ENCODE results near the gene VAMP2.

The VAMP2 gene, protein sequence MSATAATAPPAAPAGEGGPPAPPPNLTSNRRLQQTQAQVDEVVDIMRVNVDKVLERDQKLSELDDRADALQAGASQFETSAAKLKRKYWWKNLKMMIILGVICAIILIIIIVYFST

DNA sequence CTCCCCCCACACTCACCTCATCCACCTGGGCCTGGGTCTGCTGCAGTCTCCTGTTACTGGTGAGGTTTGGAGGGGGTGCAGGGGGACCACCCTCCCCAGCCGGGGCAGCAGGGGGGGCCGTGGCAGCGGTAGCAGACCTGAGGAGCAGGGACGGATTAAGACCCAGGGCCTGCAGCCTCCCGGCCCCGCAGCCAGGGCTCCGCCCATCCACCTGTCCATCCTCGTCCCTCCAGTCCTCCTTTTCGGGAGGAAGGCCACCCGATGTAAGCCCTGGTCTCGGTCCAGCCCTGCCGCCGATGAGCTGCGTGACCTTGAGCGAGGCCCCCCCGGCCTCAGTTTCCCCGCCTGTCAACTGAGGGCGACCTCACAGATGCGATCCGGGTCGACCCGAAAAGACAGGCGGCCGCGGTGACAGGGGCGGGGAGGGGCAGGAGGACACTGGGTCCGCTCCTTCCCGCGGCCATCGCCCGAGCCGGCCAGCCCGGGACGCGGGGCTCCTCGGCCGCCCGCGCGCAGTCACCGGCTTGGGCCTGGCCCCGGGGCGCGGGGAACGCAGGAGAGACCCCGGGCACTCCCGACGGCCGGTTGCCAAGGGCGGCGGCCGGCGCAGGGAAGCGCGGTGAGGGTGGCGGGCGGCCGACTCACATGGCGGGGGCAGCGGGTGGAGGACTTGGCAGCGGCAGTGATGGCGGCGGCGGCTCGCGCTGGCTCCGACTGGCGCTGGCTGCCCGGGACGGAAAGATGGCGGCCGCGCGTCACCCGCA, at the start of gene VAMP2:
Gene VAMP2 (minus strand): TSS at position 716 of the 764 bp plus-strand sequence. CDS start 69 bp downstream, at position 647.
- DNase-seq (ENCODE audit: low read depth), result peak; percentile 72

DNA sequence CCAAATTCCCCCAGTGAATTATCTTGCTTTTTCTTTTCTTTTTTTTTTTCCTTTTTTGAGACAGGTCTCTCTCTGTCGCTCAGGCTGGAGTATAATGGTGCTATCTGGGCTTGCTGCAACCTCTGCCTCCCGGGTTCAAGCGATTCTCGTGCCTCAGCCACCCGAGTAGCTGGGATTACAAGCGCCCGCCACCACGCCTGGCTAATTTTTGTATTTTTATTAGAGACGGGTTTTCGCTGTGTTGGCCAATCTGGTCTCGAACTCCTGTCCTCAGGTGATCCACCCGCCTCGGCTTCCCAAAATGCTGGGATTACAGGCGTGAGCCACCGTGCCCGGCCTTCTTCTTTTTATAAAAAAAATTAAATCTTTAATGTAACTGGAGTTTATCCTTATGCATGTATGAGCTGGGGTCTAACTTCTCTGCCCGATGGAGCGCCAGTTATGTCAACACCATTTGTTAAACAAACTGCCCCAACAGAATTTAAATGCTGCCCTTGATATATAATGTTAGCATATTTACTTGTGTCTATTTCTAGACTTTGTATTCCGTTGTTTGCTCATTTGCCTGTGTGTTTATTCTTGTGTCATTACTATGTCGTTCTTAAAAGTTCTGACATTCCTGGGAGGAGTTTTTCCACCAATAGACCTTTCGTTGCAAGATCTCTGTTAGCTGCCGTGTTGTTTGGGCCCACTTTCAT, 48.2 kb upstream of the VAMP2 start:
- DNase-seq (ENCODE audit: low read depth), result no peak

DNA sequence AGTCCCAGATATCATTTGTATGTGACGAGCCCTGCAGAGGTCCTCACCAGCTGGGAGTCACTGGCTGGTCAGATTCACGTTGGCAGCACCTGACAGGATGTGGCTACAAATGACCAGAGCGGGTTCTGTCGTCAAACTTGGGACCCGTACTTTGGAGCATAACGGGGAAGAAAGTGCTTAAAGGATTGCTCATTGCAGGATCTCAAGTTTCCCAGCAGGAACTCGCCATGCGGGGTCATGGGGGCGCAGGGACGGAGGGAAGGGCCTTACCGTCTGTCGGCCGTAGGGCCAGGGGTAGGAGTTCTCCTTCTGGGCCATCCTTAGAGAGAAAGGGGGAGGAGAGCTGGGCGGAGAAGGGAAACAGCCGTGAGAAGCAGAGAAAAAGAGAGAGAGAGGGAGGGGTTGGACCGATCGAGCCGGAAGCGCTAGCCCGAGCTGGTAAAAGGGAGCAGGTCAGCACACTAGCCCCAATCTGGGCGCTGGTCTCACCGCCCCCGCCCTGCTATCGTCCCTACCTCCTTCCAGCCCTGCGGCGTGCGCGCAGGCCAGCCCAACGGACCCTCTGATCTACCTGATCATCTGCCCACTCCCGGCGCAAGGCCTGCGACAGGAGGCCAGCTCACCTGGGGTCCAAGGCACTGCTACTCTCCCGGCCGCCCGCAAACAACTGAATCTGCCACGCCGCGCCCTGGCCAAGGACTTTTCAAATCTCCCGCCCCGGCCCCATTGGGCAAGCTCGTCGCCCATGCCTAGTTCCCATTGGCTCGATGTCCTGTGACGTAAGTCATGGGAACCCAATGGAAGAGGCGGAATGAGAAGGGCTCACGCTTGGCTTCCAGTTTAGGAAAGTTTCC, 47.4 kb upstream of the VAMP2 start, which contains the start of gene AURKB:
Gene AURKB (minus strand): TSS at position 669 of the 854 bp plus-strand sequence. CDS start 351 bp downstream, at position 318.
- DNase-seq (ENCODE audit: low read depth), result peak; percentile 92

DNA sequence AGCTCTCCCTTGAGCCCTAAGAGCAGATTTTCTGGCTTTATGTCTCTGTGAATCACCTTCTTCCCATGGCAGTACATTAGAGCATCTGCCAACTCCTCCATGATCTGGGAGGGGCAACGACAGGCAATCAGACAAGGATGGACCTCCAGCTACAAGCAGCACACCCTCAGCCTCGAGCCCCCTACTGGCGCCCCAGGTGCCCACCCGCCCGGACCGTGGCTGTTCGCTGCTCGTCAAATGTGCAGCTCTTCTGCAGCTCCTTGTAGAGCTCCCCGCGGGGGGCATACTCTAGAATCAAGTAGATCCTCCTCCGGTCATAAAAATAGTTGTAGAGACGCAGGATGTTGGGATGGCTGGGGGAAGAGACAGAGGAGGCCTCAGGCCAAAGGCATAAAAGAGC, 43.8 kb upstream of the VAMP2 start:
- DNase-seq (ENCODE audit: low read depth), result no peak

DNA sequence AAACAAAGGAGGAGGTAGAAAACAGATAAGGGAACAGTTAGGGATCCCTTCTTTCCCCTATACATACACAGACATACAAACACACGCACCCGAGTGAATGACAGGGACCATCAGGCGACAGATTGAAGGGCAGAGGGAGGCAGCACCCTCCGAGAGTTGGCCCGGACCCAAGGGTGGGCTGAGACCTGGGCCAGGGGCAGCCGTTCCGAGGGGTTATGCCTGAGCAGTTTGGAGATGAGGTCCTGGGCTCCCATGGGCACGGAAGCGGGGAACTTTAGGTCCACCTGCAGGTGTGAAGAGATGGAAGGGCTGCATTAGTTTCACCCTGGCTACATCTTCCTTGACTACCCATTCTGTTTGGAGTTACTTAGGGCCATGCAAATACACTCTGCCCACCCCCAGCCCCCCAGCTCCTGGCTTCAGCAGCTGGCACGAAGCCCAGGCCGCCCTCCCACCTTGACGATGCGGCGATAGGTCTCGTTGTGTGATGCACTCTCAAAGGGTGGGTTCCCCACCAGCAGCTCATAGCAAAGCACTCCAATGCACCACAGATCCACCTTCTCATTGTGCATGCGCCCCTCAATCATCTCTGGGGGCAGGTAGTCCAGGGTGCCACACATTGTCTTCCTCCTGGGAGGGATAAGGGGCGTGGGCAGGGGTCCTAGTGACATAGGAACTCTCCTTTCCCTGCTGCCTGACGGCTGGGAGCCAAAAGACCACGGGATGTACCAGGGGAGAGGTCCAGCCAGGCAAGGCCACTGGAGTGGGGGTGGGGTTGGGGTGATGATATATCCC, 42.2 kb upstream of the VAMP2 start:
- no peak for DNase-seq (ENCODE audit: low read depth)

DNA sequence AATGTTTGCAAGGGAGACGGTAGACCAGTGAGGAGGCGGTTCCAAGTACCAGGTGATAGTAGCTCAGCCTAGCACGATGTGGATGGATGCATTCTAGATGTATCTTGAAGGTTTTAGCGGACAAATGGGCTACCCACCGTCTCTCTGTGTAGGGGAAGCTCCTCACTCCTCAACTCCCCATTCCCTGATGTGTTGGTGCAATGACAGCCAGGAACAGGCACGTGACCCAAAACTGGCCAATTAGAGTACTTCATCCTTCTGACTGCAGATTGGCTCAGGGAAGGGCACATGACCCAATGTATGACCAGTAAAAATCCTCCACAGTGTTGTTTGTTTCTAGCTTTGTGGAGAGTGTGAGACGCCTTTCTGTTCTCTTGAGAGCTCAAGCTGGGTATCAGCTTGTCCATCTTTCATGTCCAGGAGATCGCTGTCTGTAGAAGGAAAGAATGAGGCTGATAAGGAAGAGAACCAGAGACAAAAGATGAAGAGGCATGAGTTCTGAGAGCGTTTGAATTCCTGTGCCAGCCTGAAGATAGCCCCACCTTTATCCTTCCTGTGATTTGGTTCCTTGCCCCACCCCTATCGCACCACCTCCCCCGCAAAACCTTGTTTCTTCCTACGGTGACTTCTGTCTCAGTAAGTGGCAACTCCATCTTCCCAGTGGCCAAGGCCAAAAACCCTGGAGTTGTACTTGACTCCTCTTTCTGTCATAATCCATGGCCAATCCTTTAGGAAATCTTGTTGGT, 29.5 kb upstream of the VAMP2 start:
- DNase-seq (ENCODE audit: low read depth), result no peak

DNA sequence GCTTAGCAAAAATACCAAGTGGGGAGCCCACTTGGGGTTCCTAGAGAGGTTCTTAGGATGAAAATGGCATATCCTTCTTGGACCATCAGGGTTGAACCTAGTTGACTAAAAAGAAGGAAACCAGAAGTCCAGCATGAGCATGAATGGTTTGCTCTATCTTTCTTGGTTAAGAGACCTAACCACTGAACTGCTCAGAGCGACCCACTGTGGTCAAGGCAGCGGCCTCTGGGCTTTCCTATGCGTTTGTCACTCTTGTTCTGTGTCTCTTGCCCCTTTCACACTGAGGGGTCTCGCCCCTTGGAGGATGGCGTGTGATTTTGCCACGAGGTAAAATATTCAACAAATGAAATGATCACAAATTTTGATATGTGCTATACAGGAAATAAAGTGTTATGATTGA, 27.8 kb upstream of the VAMP2 start:
- no peak for DNase-seq (ENCODE audit: low read depth)

DNA sequence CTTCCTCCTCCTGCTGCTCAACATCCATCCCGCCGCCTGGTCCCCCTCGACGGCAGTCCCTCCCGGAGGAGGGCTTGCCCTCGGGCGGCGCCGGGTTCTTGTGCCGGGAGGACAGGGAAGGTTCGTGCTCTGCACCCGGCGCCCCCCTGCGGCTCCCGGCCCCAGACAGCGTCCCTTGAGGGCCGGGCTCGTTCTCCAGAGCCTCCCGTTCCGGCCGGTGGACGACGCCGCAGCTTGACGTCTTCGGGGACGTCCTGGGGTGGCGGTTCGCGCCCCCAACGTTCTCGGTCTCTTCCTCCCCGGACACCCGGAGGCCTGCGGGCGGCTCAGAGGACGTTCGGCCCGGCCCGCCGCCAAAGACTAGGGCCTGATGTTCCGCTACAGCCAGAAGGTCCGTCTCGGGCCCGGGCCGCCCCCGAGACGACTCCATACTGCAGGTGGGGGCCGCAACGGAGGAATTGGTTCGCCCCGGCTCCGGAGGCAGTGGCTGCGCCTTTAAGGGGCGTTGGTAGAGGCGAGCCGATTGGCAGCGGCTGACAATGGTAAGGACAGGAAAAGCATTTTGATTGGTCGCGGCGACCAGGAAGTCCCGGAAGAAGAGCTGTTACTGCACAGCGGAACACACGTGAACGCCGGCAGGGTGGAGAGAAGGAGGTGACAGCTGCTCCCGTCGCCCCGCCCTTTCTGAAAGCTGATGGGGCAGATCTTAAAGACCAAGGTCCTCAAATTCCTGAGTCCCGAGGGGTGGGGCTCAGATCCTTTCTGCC, 27.1 kb upstream of the VAMP2 start, which contains the start of gene BORCS6:
Gene BORCS6 (minus strand): TSS at position 470 of the 767 bp plus-strand sequence. CDS start 40 bp downstream, at position 430.
- peak; percentile 93 for DNase-seq (ENCODE audit: low read depth)

DNA sequence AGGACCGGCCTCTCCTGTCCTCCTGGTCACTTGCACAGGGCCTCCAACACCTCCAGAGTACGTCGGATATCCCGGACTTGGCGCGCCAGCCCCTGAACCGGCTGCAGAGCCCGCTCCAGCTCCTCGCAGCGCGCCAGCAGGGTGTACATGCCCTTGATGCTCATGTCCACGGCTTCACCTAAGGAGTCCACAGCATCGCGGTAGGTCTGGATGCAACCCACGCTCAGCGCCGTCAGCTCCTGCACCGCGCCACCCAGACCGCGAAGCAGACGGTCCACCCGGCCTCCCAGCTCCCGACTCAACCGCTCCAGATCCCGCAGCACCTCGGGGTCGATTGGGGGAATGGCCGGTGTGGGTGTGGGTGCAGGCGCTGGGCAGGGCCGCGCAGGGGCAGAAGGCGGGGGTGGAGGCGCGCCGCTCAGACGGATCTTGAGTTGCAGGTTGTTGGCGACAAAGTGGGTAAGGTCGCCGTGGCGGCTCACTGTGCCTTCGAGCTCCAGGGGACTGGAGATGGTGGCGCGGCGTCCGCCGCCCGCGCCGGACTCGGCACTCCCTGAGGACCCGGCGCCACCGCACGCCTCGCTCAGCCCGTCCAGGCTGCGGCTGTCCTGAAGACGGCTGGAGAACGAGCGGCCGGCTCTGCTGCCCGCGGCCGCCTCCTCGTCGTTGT, 26.4 kb upstream of the VAMP2 start:
- DNase-seq (ENCODE audit: low read depth), result no peak

DNA sequence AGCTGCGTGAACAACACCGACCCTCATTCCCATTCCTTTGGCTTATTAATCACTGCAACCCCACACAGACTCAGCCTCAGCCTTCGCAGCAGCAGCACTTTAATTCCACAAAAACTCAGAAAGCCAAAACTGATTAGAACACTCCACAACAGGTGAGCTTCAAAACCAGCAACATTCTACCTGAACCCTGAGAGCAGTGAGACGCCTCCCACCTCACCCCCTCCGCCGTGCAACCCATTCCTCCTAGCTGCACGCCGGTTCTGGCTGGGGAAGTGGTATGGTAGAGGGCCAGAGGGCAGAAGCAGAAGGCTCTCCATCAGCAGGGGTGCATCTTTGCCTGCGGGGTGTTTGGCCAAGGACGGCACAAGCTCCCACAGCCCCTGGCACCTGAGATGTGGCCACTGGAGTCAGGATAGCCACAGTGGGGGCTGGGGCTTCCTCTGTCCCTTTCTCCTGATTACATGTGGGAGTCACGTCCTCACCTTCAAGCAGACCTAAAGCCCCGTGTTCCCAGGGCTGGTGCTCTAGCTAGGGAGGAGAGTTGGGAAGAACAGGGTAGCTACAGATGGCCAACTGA, 25.6 kb upstream of the VAMP2 start:
- DNase-seq (ENCODE audit: low read depth), result no peak

DNA sequence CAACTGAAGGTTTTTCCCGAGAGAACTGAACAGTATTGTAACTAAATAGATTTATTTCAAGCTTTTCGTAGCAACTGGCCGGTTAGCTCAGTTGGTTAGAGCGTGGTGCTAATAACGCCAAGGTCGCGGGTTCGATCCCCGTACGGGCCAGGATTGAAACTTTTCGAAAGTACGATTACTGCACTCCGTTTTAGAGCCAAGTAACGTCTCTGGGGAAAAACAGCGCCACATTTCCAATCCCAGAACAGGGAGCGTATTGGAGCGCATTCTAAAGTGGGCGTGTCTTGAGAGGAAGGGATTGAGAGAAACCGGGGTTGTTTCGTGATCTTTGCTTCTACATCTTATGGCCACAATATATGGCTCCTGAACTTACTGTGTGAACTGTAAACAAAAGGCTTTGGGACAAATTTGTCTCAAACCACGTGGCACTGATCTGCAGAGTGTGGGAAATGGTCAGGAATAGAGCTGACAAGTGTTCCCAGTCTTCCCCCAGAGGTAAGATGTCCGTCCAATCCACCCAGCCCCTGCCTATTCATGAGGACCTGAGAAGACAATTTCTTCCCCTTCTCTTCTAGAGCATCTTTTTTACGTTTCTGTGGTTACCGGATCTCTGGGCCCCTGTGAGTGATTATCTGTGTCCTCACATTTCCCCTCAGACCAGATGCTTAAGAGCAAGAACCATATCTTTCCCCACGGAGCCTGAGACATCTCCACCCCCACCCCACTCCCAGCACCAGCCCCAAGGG, 24.9 kb upstream of the VAMP2 start:
- peak; percentile 88 for DNase-seq (ENCODE audit: low read depth)

DNA sequence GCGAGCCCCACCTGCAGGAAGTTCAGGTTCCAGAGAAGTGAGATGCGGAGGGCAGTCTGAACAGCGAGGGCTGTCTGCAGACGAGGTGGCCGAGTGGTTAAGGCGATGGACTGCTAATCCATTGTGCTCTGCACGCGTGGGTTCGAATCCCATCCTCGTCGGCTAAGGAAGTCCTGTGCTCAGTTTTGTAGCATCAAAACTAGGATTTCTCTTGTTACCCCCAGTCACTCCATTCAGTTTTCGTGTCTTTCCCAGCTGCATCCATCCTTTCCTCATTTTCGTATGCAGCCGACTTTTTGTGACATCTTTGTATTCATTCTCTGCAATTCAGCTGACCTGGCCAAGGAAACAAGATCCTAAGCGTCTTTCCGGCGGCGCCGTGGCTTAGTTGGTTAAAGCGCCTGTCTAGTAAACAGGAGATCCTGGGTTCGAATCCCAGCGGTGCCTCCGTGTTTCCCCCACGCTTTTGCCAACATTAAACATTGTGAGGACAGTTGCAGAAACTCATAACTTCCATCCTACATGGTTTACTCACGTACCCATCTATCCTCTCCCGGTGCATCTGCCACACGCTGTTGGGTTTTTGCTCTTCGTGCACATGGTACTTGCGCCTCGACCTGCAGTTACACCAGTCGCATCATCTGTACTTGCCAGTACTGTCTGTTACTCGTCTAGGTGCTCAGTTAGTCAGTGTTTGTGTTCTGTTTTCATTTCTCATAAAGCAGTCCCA, 24.2 kb upstream of the VAMP2 start:
- peak; percentile 86 for DNase-seq (ENCODE audit: low read depth)

DNA sequence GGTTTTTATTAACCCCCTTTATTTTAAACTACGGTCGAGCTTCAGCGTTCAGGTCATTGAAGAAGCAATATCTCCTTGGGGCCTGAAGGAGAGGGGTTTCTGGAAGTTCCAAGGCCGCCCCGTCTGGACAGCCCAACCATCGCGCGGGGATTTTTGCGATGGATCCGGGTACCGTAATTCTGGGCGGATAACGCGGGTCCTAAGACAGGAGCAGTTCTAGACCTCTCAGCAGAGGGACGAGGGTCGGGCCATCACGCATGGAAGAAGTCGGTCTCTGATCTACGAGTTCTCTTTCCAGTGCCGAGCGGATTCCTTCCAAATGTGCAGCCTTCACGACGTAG, 23.7 kb upstream of the VAMP2 start:
- DNase-seq (ENCODE audit: low read depth), result no peak

DNA sequence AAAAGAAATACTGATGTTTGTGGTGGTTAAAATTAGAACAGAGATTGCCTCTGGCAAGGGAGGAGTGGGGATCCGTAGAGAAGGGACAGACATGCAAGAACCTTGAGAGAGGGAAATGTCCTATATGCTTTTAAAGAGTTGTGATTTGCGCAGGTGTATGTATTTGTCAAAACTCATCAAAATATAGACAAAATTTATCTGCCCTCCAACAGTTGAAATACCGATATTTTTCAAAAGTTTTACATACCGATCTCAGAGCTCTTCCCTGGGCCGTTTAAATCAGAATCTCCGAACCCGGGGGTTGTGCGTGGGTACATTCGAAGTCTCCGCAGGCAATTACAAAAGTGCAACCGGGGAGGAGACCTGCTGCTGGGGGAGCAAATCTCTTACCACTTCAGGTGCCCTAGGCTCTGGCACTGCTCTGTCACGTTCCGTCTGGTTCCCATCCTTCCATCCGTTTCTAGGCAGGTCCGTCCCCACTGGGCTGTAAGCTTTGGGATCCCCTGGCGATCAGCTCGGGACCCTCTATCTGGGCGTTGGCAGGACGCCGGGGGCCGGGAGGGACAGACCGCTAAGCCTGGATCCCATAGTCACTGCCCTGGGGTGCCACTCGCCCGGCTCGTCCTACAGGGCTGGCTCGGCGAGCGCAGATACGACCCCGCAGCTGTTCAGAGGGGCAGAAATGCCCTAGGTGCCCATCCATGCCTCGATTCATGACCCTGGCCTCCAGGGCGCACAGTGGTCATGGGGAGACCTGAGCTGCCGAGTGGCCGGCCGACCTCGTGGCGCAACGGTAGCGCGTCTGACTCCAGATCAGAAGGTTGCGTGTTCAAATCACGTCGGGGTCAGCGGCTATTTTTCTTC, 23.1 kb upstream of the VAMP2 start:
- DNase-seq (ENCODE audit: low read depth), result peak; percentile 83

DNA sequence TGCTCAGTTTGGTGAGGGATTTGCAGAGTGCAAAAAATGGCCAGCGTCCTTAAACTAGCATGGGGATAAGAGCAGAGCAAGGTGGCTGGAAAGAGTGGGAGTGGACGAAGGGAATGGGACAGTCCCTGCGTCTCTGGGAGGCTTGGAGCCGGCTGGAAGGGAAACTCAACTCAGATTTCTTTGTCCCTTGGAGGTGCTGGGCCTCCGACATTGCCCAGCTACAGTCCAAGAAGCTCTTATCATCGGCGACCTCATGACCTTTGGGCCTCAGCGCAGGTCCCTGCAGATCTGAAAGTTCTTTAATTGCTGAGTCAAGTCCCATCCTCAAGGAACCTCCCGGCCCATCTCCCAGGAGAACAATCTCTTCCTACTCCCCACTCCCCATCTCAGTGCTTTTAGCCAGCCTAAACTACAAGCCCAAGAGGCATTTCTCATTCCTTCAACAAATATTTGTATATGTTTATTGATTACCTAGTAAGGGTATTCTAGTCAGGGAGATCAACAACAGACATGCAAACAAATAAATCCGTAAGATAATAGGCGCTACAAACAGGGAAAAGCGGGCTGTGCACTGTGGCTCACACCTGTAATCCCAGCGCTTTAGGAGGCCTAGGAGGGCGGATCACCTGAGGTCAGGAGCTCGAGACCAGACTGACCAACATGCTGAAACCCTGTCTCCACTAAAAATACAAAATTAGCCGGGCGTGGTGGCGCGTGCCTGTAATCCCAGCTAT, 14.4 kb upstream of the VAMP2 start:
- DNase-seq (ENCODE audit: low read depth), result no peak

Data from stimulated activated CD4-positive, alpha-beta T cell treated with anti-CD3 and anti-CD28 coated beads, Interleukin-2, amount 100 ng/mL, for 4 hours (primary cell).